HG03558 (cell line): Measurements from ENCODE around the gene USP47.
"Not testable (repeated sequence)": the region's sequence is repeated elsewhere in the genome, so short reads cannot be mapped to it uniquely, and the experiment has no call there.

Experiments
- ATAC-seq: cut with Tn5 transposase; IDR thresholded peaks from one replicate; pipeline ENCODE4 v1.9.1; 2021; ENCODE audit warnings: moderate number of reproducible peaks; ENCODE audit not compliant: unreplicated experiment; ENCODE audit errors: extremely low read depth

Gene USP47

GRCh38 chr11:11826260-11826659 is 15.5 kb upstream of the USP47 start:
- ATAC-seq, result no peak

- ATAC-seq, result no peak
These were observed 14.5 kb upstream of the USP47 start for GRCh38 chr11:11827272-11827671.

- not testable (repeated sequence) for ATAC-seq
These were observed 10.4 kb upstream of the USP47 start for GRCh38 chr11:11831406-11831805.

- no peak for ATAC-seq
These were observed 5.0 kb upstream of the USP47 start for GRCh38 chr11:11836676-11837231.

GRCh38 chr11:11839718-11840117 is 2.1 kb upstream of the USP47 start:
- no peak for ATAC-seq

- no peak for ATAC-seq
These were observed 553 bp upstream of the USP47 start for GRCh38 chr11:11841116-11841722.

- ATAC-seq, result no peak
These were observed 743 bp downstream of the USP47 start for GRCh38 chr11:11842421-11843008.

- no peak for ATAC-seq
These were observed 1.4 kb downstream of the USP47 start for GRCh38 chr11:11843211-11843621.

GRCh38 chr11:11843642-11844041 is 1.9 kb downstream of the USP47 start:
- ATAC-seq, result no peak

- ATAC-seq, result no peak
These were observed 2.5 kb downstream of the USP47 start for GRCh38 chr11:11844272-11844671.

GRCh38 chr11:11845071-11845470 is 3.3 kb downstream of the USP47 start:
- no peak for ATAC-seq

- ATAC-seq, result no peak
These were observed 3.8 kb downstream of the USP47 start for GRCh38 chr11:11845551-11845950.

GRCh38 chr11:11847082-11847481 is 5.3 kb downstream of the USP47 start:
- ATAC-seq, result no peak

GRCh38 chr11:11848891-11849746 is 7.3 kb downstream of the USP47 start:
- no peak for ATAC-seq

- no peak for ATAC-seq
These were observed 8.9 kb downstream of the USP47 start for GRCh38 chr11:11850668-11851067.

GRCh38 chr11:11856638-11857037 is 14.9 kb downstream of the USP47 start:
- no peak for ATAC-seq

- no peak for ATAC-seq
These were observed 16.0 kb downstream of the USP47 start for GRCh38 chr11:11857769-11858168.

GRCh38 chr11:11858676-11859075 is 16.9 kb downstream of the USP47 start:
- ATAC-seq, result no peak

GRCh38 chr11:11860103-11860979 is 18.6 kb downstream of the USP47 start:
- no peak for ATAC-seq

- ATAC-seq, result no peak
These were observed 21.2 kb downstream of the USP47 start for GRCh38 chr11:11862999-11863398.
